Forelimb muscle (tissue), 1 donor: ENCODE results near the gene STK33. TPM values are rescaled to one million over a fixed set of nuclear protein-coding genes. Genes with fewer than 3 reads are reported as not detected.

Experiments used
- DNase-seq: peaks from one replicate; pipeline ENCODE4 v3.0.0-alpha.2; 2013; ENCODE audit warnings: low read depth
- polyA plus RNA-seq: library from polyadenylated mRNA; unstranded; fragments of 120-200 nt; gene quantifications from one replicate; pipeline ENCODE4 v1.2.1, GENCODE V29; 2013; ENCODE audit not compliant: insufficient read length

STK33 gene
- polyA plus RNA-seq, 1 donor, result 3.7 TPM

- no peak for DNase-seq
These were observed 220.3 kb downstream of the STK33 start for GRCh38 chr11:8373519-8374432.

- no peak for DNase-seq
These were observed 221.2 kb downstream of the STK33 start for GRCh38 chr11:8372641-8373381.

- no peak for DNase-seq
These were observed 222.5 kb downstream of the STK33 start for GRCh38 chr11:8371516-8371884.

- DNase-seq, result no peak
These were observed 223.1 kb downstream of the STK33 start for GRCh38 chr11:8370812-8371515.

DNA sequence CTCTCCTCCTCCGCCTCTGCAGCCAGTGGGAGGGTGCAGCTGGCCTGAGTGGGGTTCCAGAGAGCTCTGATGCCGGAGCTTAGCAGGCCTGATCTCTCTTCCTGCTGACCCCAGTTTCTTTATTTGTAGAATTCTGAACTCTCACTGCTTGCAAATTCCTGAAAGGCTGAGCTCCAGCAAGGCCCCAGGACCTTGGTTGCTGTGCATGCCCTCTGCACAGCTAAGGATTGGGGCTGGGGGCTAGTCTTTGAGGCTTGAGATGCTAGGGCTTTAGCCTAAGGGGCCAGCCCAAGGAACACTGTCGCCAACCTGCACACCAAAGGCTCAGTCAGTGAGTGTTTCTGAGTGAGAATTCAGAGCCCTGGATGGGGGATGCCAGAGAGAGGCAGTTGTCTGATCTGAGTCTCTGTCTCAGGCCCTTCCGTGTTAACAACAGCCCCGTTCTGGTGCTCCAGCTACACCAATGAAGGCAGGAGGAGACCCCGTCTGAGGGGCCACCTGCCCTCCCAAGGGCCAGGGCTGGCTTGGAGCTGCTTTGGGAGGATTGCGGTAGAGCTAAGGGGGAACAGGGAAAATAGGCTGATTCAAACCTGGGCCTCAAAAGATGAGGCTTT, 224.3 kb downstream of the STK33 start:
- no peak for DNase-seq

- no peak for DNase-seq
These were observed 225.3 kb downstream of the STK33 start for GRCh38 chr11:8368772-8369171.

DNA sequence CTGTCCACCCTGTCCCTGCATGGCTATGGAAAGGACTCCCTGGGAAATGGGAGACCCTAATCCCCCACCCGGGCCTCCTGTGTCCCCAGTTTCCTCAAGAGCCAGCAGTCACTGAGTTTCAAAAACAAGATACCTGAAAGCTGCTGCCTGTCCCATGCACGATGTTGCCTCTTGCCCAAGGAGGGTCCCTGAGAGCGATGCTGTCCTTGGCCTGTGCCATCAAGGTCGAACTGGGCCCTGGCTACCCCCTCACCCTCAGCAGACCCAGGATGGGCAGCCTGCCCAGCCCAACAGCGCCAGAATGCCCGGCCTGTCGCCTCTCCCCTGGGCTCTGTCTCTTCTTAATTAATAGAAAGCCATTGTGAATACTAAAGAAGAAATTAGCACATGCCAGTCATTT, 225.8 kb downstream of the STK33 start:
- no peak for DNase-seq

DNA sequence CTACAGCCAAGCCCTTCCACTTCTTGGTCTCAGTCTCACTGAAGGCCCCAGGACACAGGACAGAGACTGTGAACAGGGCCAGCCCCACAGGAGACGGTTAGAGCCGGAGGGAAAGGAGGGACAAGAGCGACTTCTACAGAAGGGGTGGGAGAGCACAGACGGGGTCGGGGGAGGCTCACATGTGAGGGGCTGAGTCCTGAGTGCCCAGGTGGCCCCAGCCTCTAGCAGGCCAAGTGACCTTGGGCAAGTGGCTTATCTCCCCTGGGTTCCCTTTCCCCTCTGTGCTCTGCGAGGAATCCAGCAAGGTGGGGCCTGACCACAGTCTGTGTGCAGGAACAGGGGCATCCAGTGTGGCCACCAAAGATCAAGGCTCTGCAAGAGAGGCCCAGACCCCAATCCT, 227.7 kb downstream of the STK33 start:
- DNase-seq, result no peak

DNA sequence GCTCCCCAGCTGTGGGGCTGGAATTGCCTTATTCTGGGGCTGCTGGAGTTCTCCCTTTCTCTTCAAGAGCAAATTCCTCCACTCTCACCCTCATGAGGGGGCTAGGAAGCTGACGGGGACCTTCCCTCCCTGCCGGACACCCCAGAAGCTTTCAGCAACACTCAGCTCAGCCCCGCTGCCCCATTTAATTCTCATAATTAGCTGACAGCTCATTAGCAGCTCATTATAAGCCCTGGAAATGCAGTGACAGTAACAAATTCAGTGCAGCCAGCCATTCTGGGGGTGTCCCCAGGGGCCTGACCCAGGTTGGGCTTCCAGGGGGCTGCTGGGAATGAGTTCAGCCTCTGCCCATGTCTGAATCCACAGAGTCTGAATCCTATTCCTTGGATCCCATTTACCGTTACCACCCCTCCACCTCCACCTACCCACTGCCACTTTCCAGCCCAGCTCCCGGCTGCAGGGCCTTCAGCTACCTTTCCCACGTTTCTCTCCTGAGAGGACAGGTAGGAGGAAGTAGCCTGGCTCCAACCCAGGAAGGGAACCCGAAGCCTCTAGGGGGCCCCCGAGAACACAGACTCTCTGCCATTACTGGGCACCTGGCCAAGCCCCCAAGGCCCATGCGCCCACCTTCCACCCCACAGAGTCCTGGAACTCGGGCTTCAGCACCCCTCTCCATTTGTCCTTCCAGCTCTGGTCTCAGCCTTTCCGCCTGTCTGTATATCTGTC, 228.6 kb downstream of the STK33 start:
- no peak for DNase-seq

- no peak for DNase-seq
These were observed 230.1 kb downstream of the STK33 start for GRCh38 chr11:8363921-8364320.

- DNase-seq, result no peak
These were observed 231.1 kb downstream of the STK33 start for GRCh38 chr11:8362899-8363298.

GRCh38 chr11:8362491-8362890, 231.5 kb downstream of the STK33 start:
- DNase-seq, result no peak

GRCh38 chr11:8361664-8362210, 232.3 kb downstream of the STK33 start:
- DNase-seq, result no peak

GRCh38 chr11:8361206-8361605, 232.8 kb downstream of the STK33 start:
- DNase-seq, result no peak

DNA sequence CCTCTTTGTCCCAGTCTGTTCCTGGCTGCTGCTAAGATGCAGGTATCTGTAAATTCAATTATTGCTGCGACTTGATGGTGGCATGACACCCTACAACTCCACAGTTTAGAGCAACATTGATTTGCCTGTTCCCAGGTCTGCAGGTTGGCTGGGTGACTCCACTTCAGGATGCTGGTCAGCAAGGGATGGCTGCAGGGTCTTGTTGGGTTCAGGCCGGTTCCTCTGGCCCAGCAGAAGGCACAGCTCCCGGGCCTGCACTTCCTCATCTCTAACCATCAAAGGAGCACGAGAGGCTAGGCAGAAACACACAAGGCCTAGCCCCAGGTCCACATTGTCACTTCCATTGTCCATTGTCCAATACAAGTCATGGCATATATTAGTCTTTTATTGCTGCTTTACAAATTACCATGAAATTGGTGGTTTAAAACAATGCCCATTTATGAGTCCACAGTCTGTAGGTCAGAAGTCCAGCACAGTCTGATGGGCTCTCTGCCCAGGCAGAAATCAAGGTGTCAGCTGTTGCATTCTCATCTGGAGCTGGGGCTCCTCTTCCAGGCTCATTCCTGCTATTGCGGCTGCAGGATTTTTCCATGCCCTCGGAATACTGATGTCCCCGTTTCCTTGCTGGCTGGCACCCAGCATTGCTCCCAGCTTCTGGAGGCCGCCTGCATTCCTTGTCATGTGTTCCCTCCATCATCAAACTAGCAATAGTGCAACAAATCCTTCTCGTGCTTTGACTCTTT, 233.8 kb downstream of the STK33 start:
- DNase-seq, result no peak

DNA sequence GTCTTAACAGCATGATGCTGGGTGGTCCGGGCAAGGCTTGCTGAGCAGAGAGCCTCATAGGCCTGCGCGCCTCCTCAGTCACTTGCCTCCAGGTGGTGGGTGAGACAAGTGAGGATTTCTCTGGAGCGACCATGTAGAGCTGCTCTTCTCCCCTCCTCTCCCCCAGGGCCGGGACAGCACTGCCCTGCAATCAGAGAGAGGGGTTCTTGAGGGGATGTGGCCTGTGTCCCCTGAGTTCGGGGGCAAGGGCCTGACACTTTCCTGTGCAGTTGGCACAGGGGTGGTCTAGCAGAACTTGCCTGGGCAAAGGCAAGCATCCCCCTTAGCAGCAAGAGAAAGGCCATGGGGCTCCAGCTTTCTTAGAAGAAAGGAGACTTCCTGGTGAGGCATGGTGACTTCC, 234.5 kb downstream of the STK33 start:
- no peak for DNase-seq

DNA sequence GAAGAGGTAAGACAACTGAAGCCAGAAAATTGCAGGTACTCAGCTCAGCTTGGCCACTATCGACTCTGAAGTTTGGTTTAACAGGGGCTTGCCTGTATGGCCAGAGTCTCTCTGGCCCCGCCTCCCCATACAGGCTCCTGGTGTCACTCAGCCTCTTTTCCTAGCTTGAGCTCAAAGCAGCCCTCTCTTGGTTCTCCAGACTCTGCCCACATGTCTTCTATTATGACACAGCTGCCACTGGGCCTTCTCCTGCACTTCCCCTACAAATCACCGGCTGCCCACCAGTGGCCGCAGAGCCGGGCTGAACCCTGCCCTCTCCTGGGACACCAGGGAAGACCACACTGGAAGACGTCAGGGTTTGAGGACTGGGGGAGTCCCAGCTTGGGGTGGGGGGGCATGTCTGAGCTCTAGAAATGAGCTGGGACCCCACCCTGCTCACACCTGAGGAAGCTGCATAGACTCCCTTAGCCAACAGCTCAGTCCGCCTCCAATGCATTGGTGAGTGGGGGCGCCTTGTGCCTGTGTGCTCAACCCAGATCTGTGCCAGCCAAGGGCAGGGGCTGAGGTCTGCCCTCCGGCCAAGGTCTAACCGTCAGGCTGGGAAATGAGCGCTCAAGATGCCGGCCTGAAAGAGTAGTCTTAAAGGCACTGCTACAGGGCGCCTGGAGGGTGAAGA, 236.0 kb downstream of the STK33 start:
- DNase-seq, result no peak

GRCh38 chr11:8357505-8357888, 236.5 kb downstream of the STK33 start:
- DNase-seq, result no peak

GRCh38 chr11:8356721-8357504, 237.1 kb downstream of the STK33 start:
- DNase-seq, result no peak
